ENCODE measurements around the gene REG1B.

- TF ChIP-seq CTCF (IDR thresholded peaks at IDR 0.05) (no peak), POLR2AphosphoS5 (IDR thresholded peaks at IDR 0.05) (no peak), POLR2A (IDR thresholded peaks at IDR 0.05) (no peak), EP300 (IDR thresholded peaks at IDR 0.05) (no peak)
These were observed 24.5 kb upstream of the REG1B start for GRCh38 chr2:79112269-79112668.
